H9 (cell line): ENCODE data around the gene SMC2. TPM values are rescaled to one million over a fixed set of nuclear protein-coding genes. Genes with fewer than 3 reads are reported as not detected.

Source experiments
- DNase-seq: peaks from one replicate; pipeline ENCODE4 v3.0.0-alpha.2; 2017
- H2AFZ ChIP-seq: one replicate; pipeline ENCODE4 v1.6.1; 2013; ENCODE audit warnings: mild to moderate bottlenecking, low read length, control low read depth, moderate library complexity
- H2AK5ac ChIP-seq: 2 replicates; pipeline ENCODE4 v1.6.1; 2013; ENCODE audit warnings: low read length, control low read depth, mixed read lengths; ENCODE audit not compliant: insufficient read length
- H2BK120ac ChIP-seq: one replicate; pipeline ENCODE4 v1.6.1; 2013; ENCODE audit warnings: low read depth, mild to moderate bottlenecking, low read length, control low read depth, inconsistent platforms; ENCODE audit not compliant: poor library complexity, severe bottlenecking
- H2BK12ac ChIP-seq: 2 replicates; pipeline ENCODE4 v1.6.1; 2013; ENCODE audit warnings: low read length, control low read depth, mixed read lengths, low read depth; ENCODE audit not compliant: insufficient read length
- H2BK15ac ChIP-seq: 2 replicates; pipeline ENCODE4 v1.6.1; 2013; ENCODE audit warnings: low read depth, low read length, control low read depth
- H2BK20ac ChIP-seq: one replicate; pipeline ENCODE4 v1.6.1; 2013; ENCODE audit warnings: low read depth, mild to moderate bottlenecking, low read length, control low read depth, inconsistent platforms; ENCODE audit not compliant: poor library complexity, severe bottlenecking
- H2BK5ac ChIP-seq: 2 replicates; pipeline ENCODE4 v1.6.1; 2013; ENCODE audit warnings: low read length, control low read depth, mixed read lengths; ENCODE audit not compliant: insufficient read length
- H3K14ac ChIP-seq: 2 replicates; pipeline ENCODE4 v1.6.1; 2013; ENCODE audit warnings: low read length, control low read depth; ENCODE audit not compliant: insufficient read depth
- H3K18ac ChIP-seq: 2 replicates; pipeline ENCODE4 v1.6.1; 2013; ENCODE audit warnings: low read depth, mild to moderate bottlenecking, mixed read lengths, low read length, control low read depth; ENCODE audit not compliant: insufficient read length
- H3K23ac ChIP-seq: 2 replicates; pipeline ENCODE4 v1.6.1; 2013; ENCODE audit warnings: low read length, control low read depth, mixed read lengths, low read depth; ENCODE audit not compliant: insufficient read length
- H3K23me2 ChIP-seq: 2 replicates; pipeline ENCODE4 v1.6.1; 2013; ENCODE audit warnings: low read depth, mild to moderate bottlenecking, mixed read lengths, low read length, control low read depth; ENCODE audit not compliant: insufficient read length, poor library complexity, severe bottlenecking
- H3K27ac ChIP-seq: 2 replicates; pipeline ENCODE4 v1.5.1; 2013; ENCODE audit warnings: low read length, control low read depth, mixed read lengths, low read depth; ENCODE audit not compliant: insufficient read length
- H3K27me3 ChIP-seq: 2 replicates; pipeline ENCODE4 v1.6.1; 2013; ENCODE audit warnings: low read length, control low read depth, inconsistent platforms; ENCODE audit not compliant: insufficient read depth
- H3K4ac ChIP-seq: 2 replicates; pipeline ENCODE4 v1.6.1; 2013; ENCODE audit warnings: low read depth, mild to moderate bottlenecking, control low read depth, inconsistent platforms, low read length, moderate library complexity
- H3K4me1 ChIP-seq: 2 replicates; pipeline ENCODE4 v1.6.1; 2013; ENCODE audit warnings: low read length, control low read depth, inconsistent platforms; ENCODE audit not compliant: insufficient read depth
- H3K4me2 ChIP-seq: 2 replicates; pipeline ENCODE4 v1.6.1; 2013; ENCODE audit warnings: low read length, control low read depth, mixed read lengths; ENCODE audit not compliant: insufficient read length, insufficient read depth
- H3K56ac ChIP-seq: 2 replicates; pipeline ENCODE4 v1.6.1; 2013; ENCODE audit warnings: low read depth, mild to moderate bottlenecking, mixed read lengths, low read length, control low read depth; ENCODE audit not compliant: insufficient read length
- H3K79me1 ChIP-seq: 2 replicates; pipeline ENCODE4 v1.6.1; 2013; ENCODE audit warnings: low read depth, mild to moderate bottlenecking, moderate library complexity, low read length, control low read depth, inconsistent platforms; ENCODE audit not compliant: insufficient read depth, poor library complexity, severe bottlenecking
- H3K79me2 ChIP-seq: 2 replicates; pipeline ENCODE4 v1.6.1; 2013; ENCODE audit warnings: low read length, control low read depth, inconsistent platforms; ENCODE audit not compliant: insufficient read depth
- H3K9ac ChIP-seq: 2 replicates; pipeline ENCODE4 v1.6.1; 2013; ENCODE audit warnings: low read length, control low read depth, mixed read lengths; ENCODE audit not compliant: insufficient read length; ENCODE audit errors: extremely low read depth
- H3K9me3 ChIP-seq: one replicate; pipeline ENCODE4 v1.6.1; 2013; ENCODE audit warnings: low read depth, low read length, inconsistent platforms; ENCODE audit not compliant: control insufficient read depth
- H3T11ph ChIP-seq: one replicate; pipeline ENCODE4 v1.6.1; 2013; ENCODE audit warnings: mild to moderate bottlenecking, low read length, control low read depth, inconsistent platforms
- H4K20me1 ChIP-seq: one replicate; pipeline ENCODE4 v1.6.1; 2013; ENCODE audit not compliant: control insufficient read depth, insufficient read length, insufficient read depth
- H4K5ac ChIP-seq: 2 replicates; pipeline ENCODE4 v1.6.1; 2013; ENCODE audit warnings: low read depth, mild to moderate bottlenecking, mixed read lengths, low read length, control low read depth; ENCODE audit not compliant: insufficient read length
- H4K8ac ChIP-seq: replicated peaks from 2 replicates; pipeline ENCODE4 v1.6.1; 2013; ENCODE audit warnings: low read length, control low read depth, mixed read lengths, low read depth; ENCODE audit not compliant: insufficient read length
- H4K91ac ChIP-seq: 2 replicates; pipeline ENCODE4 v1.6.1; 2013; ENCODE audit warnings: low read depth, mild to moderate bottlenecking, moderate library complexity, mixed read lengths, low read length, control low read depth; ENCODE audit not compliant: insufficient read length
- H3K27ac Mint-ChIP-seq, 3 experiments: 2 replicates in 2 of 3; 3 replicates in 1 of 3; pipeline ENCODE4 v1.8.0; 2020 to 2021; ENCODE audit warnings: mixed read lengths in 3 of 3, mild to moderate bottlenecking in 1 of 3, moderate library complexity in 1 of 3
- H3K27me3 Mint-ChIP-seq: 2 replicates; pipeline ENCODE4 v1.8.0; 2021; ENCODE audit warnings: low read depth, mild to moderate bottlenecking, moderate library complexity, mixed read lengths
- H3K36me3 Mint-ChIP-seq, 3 experiments: 2 replicates in 2 of 3; 3 replicates in 1 of 3; pipeline ENCODE4 v1.8.0; 2020 to 2021; ENCODE audit warnings: low read depth in 3 of 3, mixed read lengths in 3 of 3; ENCODE audit not compliant: insufficient read depth in 1 of 3
- H3K4me1 Mint-ChIP-seq, 2 experiments: 2 replicates each; pipeline ENCODE4 v1.8.0; 2020; ENCODE audit warnings: mixed read lengths in 2 of 2
- H3K4me3 Mint-ChIP-seq, 2 experiments: 2 replicates in 1 of 2; 3 replicates in 1 of 2; pipeline ENCODE4 v1.8.0; 2020 to 2021; ENCODE audit warnings: mild to moderate bottlenecking in 2 of 2, mixed read lengths in 2 of 2, moderate library complexity in 1 of 2
- H3K9me3 Mint-ChIP-seq, 2 experiments: 2 replicates in 1 of 2; 3 replicates in 1 of 2; pipeline ENCODE4 v1.8.0; 2020; ENCODE audit warnings: mild to moderate bottlenecking in 2 of 2, mixed read lengths in 2 of 2, moderate library complexity in 1 of 2
- WGBS: extraction: QIAGEN DNeasy Blood & Tissue Kit; methylation state at CpG from one replicate; pipeline ENCODE4 v1.1.7; 2013; ENCODE audit warnings: missing lambda C conversion rate, low lambda C conversion rate, mixed read lengths; ENCODE audit not compliant: insufficient read length; ENCODE audit errors: extremely low coverage; 5-methylcytosine and 5-hydroxymethylcytosine counted together
- total RNA-seq: library from RNA; stranded (reverse); gene quantifications from 2 replicates; pipeline ENCODE4 v1.2.1, GENCODE V29; 2021
- TF ChIP-seq, protein P1 (sequence below): fragments of 200-600 bp; sonication (generic); conservative IDR thresholded peaks from 3 replicates; pipeline ENCODE4 v1.8.0; 2021; ENCODE audit warnings: antibody characterized with exemption, mild to moderate bottlenecking

Gene SMC2
- total RNA-seq, 1 experiment from 2014 or later, result 47.0 TPM

DNA sequence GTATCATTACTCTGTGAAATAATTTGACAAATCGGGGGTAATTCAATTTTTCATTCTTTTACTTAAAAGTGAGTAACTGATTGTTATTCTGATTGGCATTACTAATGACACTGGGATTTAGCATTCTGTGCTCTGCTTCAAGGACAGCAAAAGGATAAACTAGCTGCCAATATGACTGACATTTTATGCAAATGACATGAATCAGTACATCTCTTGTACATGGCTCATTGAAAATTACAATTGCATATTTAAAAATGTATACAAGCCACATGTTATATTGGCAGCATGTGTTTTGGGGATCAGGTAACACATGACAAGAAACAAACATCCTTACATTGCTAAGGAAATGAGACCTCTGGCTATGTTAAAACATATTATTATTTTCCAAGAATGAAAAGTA, 79.0 kb downstream of the SMC2 start:
- no peaks in the 10 kb centered on the region; a peak in 1 of 5 replicates for H3K9me3 Mint-ChIP-seq
- no peaks in the 10 kb centered on the region for H3K4me1 ChIP-seq
- H4K5ac ChIP-seq, result no peak overlapping the region
- H3K4me3 Mint-ChIP-seq, result no peak overlapping the region
- H2BK120ac ChIP-seq, result no peak overlapping the region
- H4K91ac ChIP-seq, result no peak overlapping the region
- TF ChIP-seq, protein P1, sequence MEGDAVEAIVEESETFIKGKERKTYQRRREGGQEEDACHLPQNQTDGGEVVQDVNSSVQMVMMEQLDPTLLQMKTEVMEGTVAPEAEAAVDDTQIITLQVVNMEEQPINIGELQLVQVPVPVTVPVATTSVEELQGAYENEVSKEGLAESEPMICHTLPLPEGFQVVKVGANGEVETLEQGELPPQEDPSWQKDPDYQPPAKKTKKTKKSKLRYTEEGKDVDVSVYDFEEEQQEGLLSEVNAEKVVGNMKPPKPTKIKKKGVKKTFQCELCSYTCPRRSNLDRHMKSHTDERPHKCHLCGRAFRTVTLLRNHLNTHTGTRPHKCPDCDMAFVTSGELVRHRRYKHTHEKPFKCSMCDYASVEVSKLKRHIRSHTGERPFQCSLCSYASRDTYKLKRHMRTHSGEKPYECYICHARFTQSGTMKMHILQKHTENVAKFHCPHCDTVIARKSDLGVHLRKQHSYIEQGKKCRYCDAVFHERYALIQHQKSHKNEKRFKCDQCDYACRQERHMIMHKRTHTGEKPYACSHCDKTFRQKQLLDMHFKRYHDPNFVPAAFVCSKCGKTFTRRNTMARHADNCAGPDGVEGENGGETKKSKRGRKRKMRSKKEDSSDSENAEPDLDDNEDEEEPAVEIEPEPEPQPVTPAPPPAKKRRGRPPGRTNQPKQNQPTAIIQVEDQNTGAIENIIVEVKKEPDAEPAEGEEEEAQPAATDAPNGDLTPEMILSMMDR, result no peak
- no peaks in the 10 kb centered on the region; a peak in 1 of 4 replicates for H3K4me1 Mint-ChIP-seq
- no peak overlapping the region for H3K23ac ChIP-seq
- no peak overlapping the region for H3K14ac ChIP-seq
- H2BK5ac ChIP-seq, result no peak overlapping the region
- no peak overlapping the region for H3K4me2 ChIP-seq
- H4K20me1 ChIP-seq, result no peaks in the 10 kb centered on the region
- no peak overlapping the region for H3K27ac Mint-ChIP-seq
- H3K9ac ChIP-seq, result no peak overlapping the region
- no CpG with 5 or more reads among the region's 1 CpG for WGBS
- H4K8ac ChIP-seq, result no peak overlapping the region
- H3K18ac ChIP-seq, result no peak overlapping the region
- H3T11ph ChIP-seq, result no peak overlapping the region
- H3K56ac ChIP-seq, result no peak overlapping the region
- no peak overlapping the region for H2BK20ac ChIP-seq
- H2AK5ac ChIP-seq, result no peak overlapping the region
- peaks cover 0 to 7% (median 0%) of the 10 kb centered on the region in 3 experiments; a peak in 1 of 7 replicates for H3K36me3 Mint-ChIP-seq
- no peak overlapping the region for H3K27ac ChIP-seq
- H3K79me1 ChIP-seq, result no peaks in the 10 kb centered on the region
- H3K23me2 ChIP-seq, result no peaks in the 10 kb centered on the region
- H3K27me3 Mint-ChIP-seq, result no peaks in the 10 kb centered on the region
- H3K79me2 ChIP-seq, result no peaks in the 10 kb centered on the region
- H3K4ac ChIP-seq, result no peak overlapping the region
- no peak overlapping the region for H2BK15ac ChIP-seq
- no peak for DNase-seq
- no peak overlapping the region for H2AFZ ChIP-seq
- no peak overlapping the region for H2BK12ac ChIP-seq
- no peaks in the 10 kb centered on the region for H3K27me3 ChIP-seq
- H3K9me3 ChIP-seq, result no peaks in the 10 kb centered on the region
